ENCODE results near the gene HOXD10. TPM values are rescaled to one million over a fixed set of nuclear protein-coding genes. Genes with fewer than 3 reads are reported as not detected.

HOXD10 gene
- total and polyA plus RNA-seq, 7 experiments from 2014 or later = not detected

DNA sequence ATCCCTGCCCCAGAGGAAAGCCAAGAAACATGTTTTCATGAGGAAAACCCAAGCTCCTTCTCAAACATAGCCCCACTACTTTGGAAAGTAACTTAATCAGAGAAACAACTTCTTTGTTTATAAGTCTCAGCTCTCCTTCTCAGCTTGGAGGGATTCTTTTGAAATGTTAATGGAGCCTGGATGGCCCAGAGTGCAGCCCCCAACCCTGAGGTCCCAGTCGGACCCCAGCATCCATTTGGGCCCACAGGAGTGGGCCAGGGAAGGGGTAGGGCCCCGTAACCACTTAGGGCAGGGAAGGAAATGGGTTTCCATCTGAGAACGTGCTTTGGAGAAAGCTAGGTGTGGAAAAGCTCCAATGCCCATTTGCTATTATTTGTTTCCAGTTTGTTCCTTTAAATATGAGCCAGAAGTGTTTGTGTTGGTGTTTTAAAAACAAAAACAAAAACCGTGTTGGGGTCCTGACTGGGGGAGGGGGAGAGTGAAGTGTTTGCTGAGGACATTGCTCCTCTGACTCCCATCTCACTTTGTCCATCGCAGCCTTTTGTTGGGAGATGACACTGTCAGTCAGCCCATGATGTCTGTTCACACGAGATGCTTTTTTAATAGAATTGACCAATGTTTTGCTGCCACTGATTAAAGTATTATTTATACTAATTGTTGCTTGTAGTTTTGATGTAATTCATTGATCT is 38.9 kb downstream of the HOXD10 start:
- Histone ChIP-seq H3K36me3 (ENCODE audit: control insufficient read depth in 2 of 3, insufficient read depth in 3 of 3, low read length in 3 of 3) (no peaks in the 10 kb centered on the region), H3K27me3 (ENCODE audit: control insufficient read depth in 2 of 2, insufficient read depth in 2 of 2, low read length in 2 of 2) (peaks cover 11 to 43% of the 10 kb centered on the region in 2 donors), H3K4me3 (ENCODE audit: low read length) (no peak overlapping the region), H3K4me1 (ENCODE audit: control insufficient read depth in 2 of 2, insufficient read depth in 2 of 2, low read length in 2 of 2) (peaks cover 0 to 6% of the 10 kb centered on the region in 2 donors), H3K27ac (ENCODE audit: low read depth, low read length) (no peak overlapping the region), H3K9me3 (ENCODE audit: control insufficient read depth in 2 of 3, low read length in 3 of 3) (no peaks in the 10 kb centered on the region)
- intact Hi-C loops (cut with micrococcal nuclease) = loop anchor here in 1 of 2 donors (2.0 kb wide), 1 partner anchor 23 kb away; no protein-coding TSS in a partner anchor
- Mint-ChIP-seq H3K4me1 (peaks cover 0 to 24% (median 15%) of the 10 kb centered on the region in 7 donors), H3K9me3 (peaks cover 0 to 7% (median 0%) of the 10 kb centered on the region in 11 donors), H3K27ac (no peak overlapping the region), H3K27me3 (peaks cover 64 to 88% (median 79%) of the 10 kb centered on the region in 5 donors), H3K4me3 (no peak overlapping the region), H3K36me3 (peaks cover 0 to 3% (median 0%) of the 10 kb centered on the region in 5 donors)
- ChIA-PET POLR2A (no interaction called here), CTCF (interaction anchor here (0.5 kb wide), 1 partner anchor 399 kb away, joined by 3 read pairs; no protein-coding TSS in a partner anchor)
- ATAC-seq (no peak), DNase-seq (no peak)

DNA sequence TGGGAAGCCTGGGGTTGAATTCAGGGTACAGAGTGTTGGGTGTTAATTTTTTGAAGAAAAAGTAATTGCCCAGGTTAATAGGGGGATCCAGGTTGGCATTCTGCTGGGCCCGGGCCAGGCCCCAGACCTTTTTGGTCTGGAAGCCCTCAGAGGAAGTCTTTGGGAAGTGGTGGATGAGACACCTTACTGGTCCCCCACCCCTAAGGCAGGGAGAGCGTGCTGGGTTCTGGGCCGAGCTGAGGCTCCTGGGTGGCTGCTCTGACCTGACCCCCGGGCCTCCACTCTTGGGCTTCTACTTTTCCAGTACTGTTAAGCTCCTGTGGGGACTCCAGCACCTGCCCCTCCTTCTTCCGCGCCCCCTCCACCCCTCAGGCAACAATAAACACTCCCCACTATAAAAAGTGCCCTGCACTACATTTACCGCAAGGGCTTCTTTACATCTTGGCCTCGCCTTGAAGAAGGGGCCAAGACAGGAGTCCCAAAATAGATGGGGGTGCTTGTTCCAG is 39.8 kb downstream of the HOXD10 start:
- no peak overlapping the region for H3K27ac ChIP-seq (ENCODE audit: low read depth, low read length)
- POLR2A ChIA-PET = no interaction called here
- peak overlapping the region in 1 of 9 donors; percentile 65 for H3K27ac Mint-ChIP-seq
- intact Hi-C loops (cut with micrococcal nuclease) = loop anchor here in 1 of 2 donors (2.0 kb wide), 1 partner anchor 24 kb away; no protein-coding TSS in a partner anchor
- H3K4me3 ChIP-seq (ENCODE audit: low read length) = no peak overlapping the region
- DNase-seq (no peak), ATAC-seq (no peak)
- no peaks in the 10 kb centered on the region for H3K9me3 ChIP-seq (ENCODE audit: control insufficient read depth in 2 of 3, low read length in 3 of 3)
- H3K4me1 ChIP-seq (ENCODE audit: control insufficient read depth in 2 of 2, insufficient read depth in 2 of 2, low read length in 2 of 2) = peaks cover 0 to 6% of the 10 kb centered on the region in 2 donors
- H3K27me3 Mint-ChIP-seq = peaks cover 65 to 88% (median 79%) of the 10 kb centered on the region in 5 donors
- H3K36me3 Mint-ChIP-seq = peaks cover 0 to 3% (median 0%) of the 10 kb centered on the region in 5 donors
- H3K9me3 Mint-ChIP-seq = peaks cover 0 to 5% (median 0%) of the 10 kb centered on the region in 11 donors
- peaks cover 0 to 23% (median 14%) of the 10 kb centered on the region in 7 donors for H3K4me1 Mint-ChIP-seq
- H3K4me3 Mint-ChIP-seq = peak overlapping the region in 4 of 10 donors; percentile 22 to 60 (median 36)
- peaks cover 8 to 40% of the 10 kb centered on the region in 2 donors for H3K27me3 ChIP-seq (ENCODE audit: control insufficient read depth in 2 of 2, insufficient read depth in 2 of 2, low read length in 2 of 2)
- no peaks in the 10 kb centered on the region for H3K36me3 ChIP-seq (ENCODE audit: control insufficient read depth in 2 of 3, insufficient read depth in 3 of 3, low read length in 3 of 3)
- CTCF ChIA-PET = no interaction called here

DNA sequence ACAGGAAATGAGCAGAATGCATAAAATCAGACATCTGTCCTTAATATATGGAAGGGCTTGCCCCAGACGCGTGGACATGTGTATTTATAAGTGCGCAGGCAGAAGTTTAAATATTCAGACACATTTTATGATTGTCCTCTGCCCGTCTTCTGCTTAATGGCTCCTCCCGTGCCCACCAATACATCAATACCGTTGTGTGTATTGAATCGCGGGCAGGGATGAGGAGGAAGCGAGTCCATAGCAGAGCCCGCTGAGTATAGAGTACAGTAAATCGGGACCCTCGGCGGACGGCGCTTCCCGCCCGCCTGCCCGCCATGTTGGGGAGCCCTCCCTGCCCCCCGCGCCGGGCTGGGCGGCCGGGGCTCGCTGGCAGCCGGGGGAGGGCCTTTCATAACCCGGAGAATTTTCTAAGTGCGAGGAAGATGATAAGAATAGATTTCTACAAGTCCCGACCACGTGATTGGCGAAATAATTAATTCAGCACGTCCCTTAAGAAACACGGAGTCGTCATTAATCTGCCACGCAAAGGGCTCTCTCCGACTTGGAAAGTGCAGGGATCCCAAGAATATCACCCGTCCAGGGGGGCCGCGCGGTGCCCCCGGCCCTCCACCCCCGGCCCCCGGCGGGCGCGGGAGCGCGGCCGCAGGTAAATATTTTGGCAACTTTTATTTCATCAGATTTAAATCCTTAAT is 40.4 kb downstream of the HOXD10 start, which contains the start of gene HOXD3:
Gene HOXD3, plus strand, starts transcription at position 501 of the 692 bp plus-strand sequence. CDS start 11,808 bp downstream, outside the sequence.
- DNase-seq = no peak
- H3K27me3 Mint-ChIP-seq = peaks cover 69 to 90% (median 83%) of the 10 kb centered on the region in 5 donors
- peaks cover 0 to 3% (median 0%) of the 10 kb centered on the region in 5 donors for H3K36me3 Mint-ChIP-seq
- no peaks in the 10 kb centered on the region for H3K9me3 ChIP-seq (ENCODE audit: control insufficient read depth in 2 of 3, low read length in 3 of 3)
- H3K4me3 Mint-ChIP-seq = peak within 1 kb of the TSS; percentile 32 to 78 (median 59)
- no peaks in the 10 kb centered on the region for H3K36me3 ChIP-seq (ENCODE audit: control insufficient read depth in 2 of 3, insufficient read depth in 3 of 3, low read length in 3 of 3)
- H3K4me1 Mint-ChIP-seq = peaks cover 0 to 23% (median 15%) of the 10 kb centered on the region in 7 donors
- H3K27me3 ChIP-seq (ENCODE audit: control insufficient read depth in 2 of 2, insufficient read depth in 2 of 2, low read length in 2 of 2) = peaks cover 8 to 46% of the 10 kb centered on the region in 2 donors
- peaks cover 0 to 5% (median 0%) of the 10 kb centered on the region in 11 donors for H3K9me3 Mint-ChIP-seq
- no peak for ATAC-seq
- POLR2A ChIA-PET = no interaction called here
- H3K4me1 ChIP-seq (ENCODE audit: control insufficient read depth in 2 of 2, insufficient read depth in 2 of 2, low read length in 2 of 2) = peaks cover 0 to 6% of the 10 kb centered on the region in 2 donors
- CTCF ChIA-PET = no interaction called here
- no peak within 1 kb of the TSS for H3K4me3 ChIP-seq (ENCODE audit: low read length)
- H3K27ac ChIP-seq (ENCODE audit: low read depth, low read length) = no peak within 1 kb of the TSS
- intact Hi-C loops (cut with micrococcal nuclease) = loop anchor here in 1 of 2 donors (2.0 kb wide), 1 partner anchor 24 kb away; no protein-coding TSS in a partner anchor
- peak within 1 kb of the TSS in 2 of 9 donors; percentile 28 to 87 for H3K27ac Mint-ChIP-seq

DNA sequence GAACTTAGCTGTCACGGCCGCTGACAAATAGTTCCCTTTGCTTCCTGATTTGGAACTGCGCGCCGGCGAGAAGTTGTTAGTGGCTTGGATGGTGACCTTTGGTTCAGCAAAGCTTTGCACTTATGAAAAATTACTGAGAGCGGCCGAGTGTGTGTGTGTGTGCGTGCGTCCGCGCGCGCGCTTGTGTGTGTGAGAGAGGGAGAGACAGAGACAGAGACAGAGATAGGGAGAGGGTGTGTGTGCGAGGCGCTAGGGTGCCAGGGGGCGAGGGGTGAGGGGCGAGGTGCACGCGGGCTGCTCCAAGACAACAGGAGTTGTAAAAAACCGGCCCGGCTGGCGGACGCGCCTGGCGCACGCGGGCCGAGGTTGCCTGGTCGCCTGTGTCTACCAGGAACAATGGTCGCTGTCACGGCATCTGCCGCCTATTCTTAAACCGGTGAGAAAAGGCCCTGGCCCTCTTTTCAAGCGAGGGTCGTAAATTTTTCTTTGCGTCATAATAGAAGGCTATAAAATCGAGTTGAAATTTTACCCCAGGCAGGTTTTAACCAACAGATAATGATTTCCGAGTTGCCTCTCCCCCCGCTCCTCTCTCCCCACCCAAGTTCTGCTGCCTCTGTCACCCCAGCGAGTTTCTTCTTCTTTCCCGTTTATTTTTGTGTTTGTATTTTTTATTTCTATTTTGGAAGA is 41.1 kb downstream of the HOXD10 start:
- peaks cover 0 to 22% (median 18%) of the 10 kb centered on the region in 7 donors for H3K4me1 Mint-ChIP-seq
- CTCF ChIA-PET = no interaction called here

DNA sequence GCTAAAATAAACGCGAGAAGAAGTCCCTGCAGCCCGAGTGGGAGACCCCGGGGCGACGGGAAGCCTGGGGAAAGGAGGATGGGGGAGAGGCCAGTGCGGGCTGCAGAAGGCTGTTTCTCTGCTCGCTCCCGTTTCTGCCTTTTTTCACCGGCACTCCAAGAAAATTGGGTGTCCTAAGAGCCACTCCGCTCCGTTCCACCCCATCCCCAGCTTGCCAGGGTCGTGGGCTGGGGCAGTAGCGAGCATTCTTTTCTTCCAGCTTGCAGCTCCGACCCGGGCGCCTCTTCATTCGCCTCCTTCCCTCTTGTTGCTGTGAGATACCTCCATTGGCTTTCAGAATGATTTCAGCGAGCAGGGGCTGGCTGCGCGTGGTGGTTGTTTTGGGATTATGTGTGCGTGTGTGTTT is 41.6 kb downstream of the HOXD10 start:
- H3K27ac ChIP-seq (ENCODE audit: low read depth, low read length) = no peak overlapping the region
- peaks cover 71 to 90% (median 87%) of the 10 kb centered on the region in 5 donors for H3K27me3 Mint-ChIP-seq
- peak overlapping the region in 1 of 9 donors; percentile 87 for H3K27ac Mint-ChIP-seq
- H3K9me3 ChIP-seq (ENCODE audit: control insufficient read depth in 2 of 3, low read length in 3 of 3) = no peaks in the 10 kb centered on the region
- H3K4me3 ChIP-seq (ENCODE audit: low read length) = no peak overlapping the region
- CTCF ChIA-PET = no interaction called here
- peaks cover 0 to 3% (median 0%) of the 10 kb centered on the region in 5 donors for H3K36me3 Mint-ChIP-seq
- H3K27me3 ChIP-seq (ENCODE audit: control insufficient read depth in 2 of 2, insufficient read depth in 2 of 2, low read length in 2 of 2) = peaks cover 8 to 53% of the 10 kb centered on the region in 2 donors
- DNase-seq (no peak), ATAC-seq (no peak)
- no peaks in the 10 kb centered on the region for H3K36me3 ChIP-seq (ENCODE audit: control insufficient read depth in 2 of 3, insufficient read depth in 3 of 3, low read length in 3 of 3)
- POLR2A ChIA-PET = no interaction called here
- peak overlapping the region in 8 of 10 donors; percentile 33 to 74 (median 56) for H3K4me3 Mint-ChIP-seq
- peaks cover 0 to 11% (median 0%) of the 10 kb centered on the region in 11 donors for H3K9me3 Mint-ChIP-seq
- peaks cover 0 to 6% of the 10 kb centered on the region in 2 donors for H3K4me1 ChIP-seq (ENCODE audit: control insufficient read depth in 2 of 2, insufficient read depth in 2 of 2, low read length in 2 of 2)
- intact Hi-C loops (cut with micrococcal nuclease) = no loop called here
- H3K4me1 Mint-ChIP-seq = peaks cover under 1 to 22% (median 18%) of the 10 kb centered on the region in 7 donors

More for the DNA sequence above, 41.1 kb downstream of the HOXD10 start:
- peaks cover 0 to 8% (median 0%) of the 10 kb centered on the region in 11 donors for H3K9me3 Mint-ChIP-seq
- Histone ChIP-seq H3K4me3 (ENCODE audit: low read length) (no peak overlapping the region), H3K27ac (ENCODE audit: low read depth, low read length) (no peak overlapping the region), H3K4me1 (ENCODE audit: control insufficient read depth in 2 of 2, insufficient read depth in 2 of 2, low read length in 2 of 2) (peaks cover 0 to 6% of the 10 kb centered on the region in 2 donors), H3K36me3 (ENCODE audit: control insufficient read depth in 2 of 3, insufficient read depth in 3 of 3, low read length in 3 of 3) (no peaks in the 10 kb centered on the region), H3K27me3 (ENCODE audit: control insufficient read depth in 2 of 2, insufficient read depth in 2 of 2, low read length in 2 of 2) (peaks cover 8 to 50% of the 10 kb centered on the region in 2 donors), H3K9me3 (ENCODE audit: control insufficient read depth in 2 of 3, low read length in 3 of 3) (no peaks in the 10 kb centered on the region)
- no peak for ATAC-seq
- DNase-seq = no peak
- peaks cover 70 to 91% (median 88%) of the 10 kb centered on the region in 5 donors for H3K27me3 Mint-ChIP-seq
- intact Hi-C loops (cut with micrococcal nuclease) = loop anchor here in 1 of 2 donors (2.0 kb wide), 1 partner anchor 25 kb away; no protein-coding TSS in a partner anchor
- H3K4me3 Mint-ChIP-seq = peak overlapping the region; percentile 32 to 78 (median 59)
- H3K36me3 Mint-ChIP-seq = peaks cover 0 to 3% (median 0%) of the 10 kb centered on the region in 5 donors
- H3K27ac Mint-ChIP-seq = peak overlapping the region in 2 of 9 donors; percentile 28 to 87
- POLR2A ChIA-PET = no interaction called here

Data from naive thymus-derived CD4-positive, alpha-beta T cell (primary cell).